Adrenal gland (tissue), 12 donors: ENCODE measurements around the gene IFT27. TPM values are rescaled to one million over a fixed set of nuclear protein-coding genes. Genes with fewer than 3 reads are reported as not detected.

Experiments used
- DNase-seq, 7 donors: peaks; one replicate each; pipeline ENCODE4 v3.0.0-alpha.2; 2019 to 2020
- H3K27ac ChIP-seq, 5 donors: fragments of 200-600 bp; sonication (generic) in 4 of 5; 1 replicate in 3 of 5; 2 replicates in 2 of 5; pipeline versions ENCODE4 v1.5.1 to v1.8.0; 2016 to 2020; ENCODE audit warnings: mild to moderate bottlenecking in 1 of 5
- H3K27me3 ChIP-seq: fragments of 200-600 bp; 2 replicates; pipeline ENCODE4 v1.8.0; 2021
- H3K36me3 ChIP-seq, 2 donors: fragments of 200-600 bp; replicated peaks in 1 of 2; 1 replicate in 1 of 2; 2 replicates in 1 of 2; pipeline versions ENCODE4 v1.5.1 to v1.8.0; 2018 to 2022
- H3K4me1 ChIP-seq, 2 donors: fragments of 200-600 bp; replicated peaks in 1 of 2; 1 replicate in 1 of 2; 2 replicates in 1 of 2; pipeline versions ENCODE4 v1.5.1 to v1.8.0; 2018 to 2021
- H3K4me3 ChIP-seq, 4 donors: fragments of 200-600 bp; sonication (generic) in 3 of 4; one replicate each; pipeline ENCODE4 v1.5.1; 2016 to 2018
- H3K9me3 ChIP-seq, 3 donors: fragments of 200-600 bp; sonication (generic) in 1 of 3; replicated peaks in 1 of 3; 1 replicate in 2 of 3; 2 replicates in 1 of 3; pipeline versions ENCODE4 v1.5.1 to v1.8.0; 2016 to 2021
- CTCF ChIP-seq, 6 experiments: fragments of 450-650 bp in 4 of 6; fragments of 200-600 bp in 2 of 6; sonication (generic) in 1 of 6; IDR thresholded peaks; 1 replicate in 5 of 6; 2 replicates in 1 of 6; pipeline versions ENCODE4 v1.5.1 to v1.8.0; 2016 to 2021; ENCODE audit warnings: antibody characterized with exemption in 6 of 6, mild to moderate bottlenecking in 2 of 6, moderate library complexity in 1 of 6
- POLR2A ChIP-seq, 2 donors: fragments of 450-650 bp; IDR thresholded peaks; one replicate each; pipeline ENCODE4 v1.6.1; 2017; ENCODE audit warnings: antibody characterized with exemption in 2 of 2, mild to moderate bottlenecking in 2 of 2, moderate library complexity in 1 of 2
- WGBS, 4 donors: extraction: QIAGEN DNeasy Blood & Tissue Kit in 2 of 4; methylation state at CpG; one replicate each; pipeline versions ENCODE4 v1.1.5 to v1.1.7; 2013 to 2017; 5-methylcytosine and 5-hydroxymethylcytosine counted together
- intact Hi-C, 2 donors: fragments of 100-400 bp; cut with DNase I; formaldehyde crosslinking; loops; one replicate each; pipeline versions ENCODE4 v1.14.1 to v1.15.0; 2022 to 2023
- polyA plus RNA-seq, 3 donors: library from polyadenylated mRNA; stranded (reverse); fragments of 200-250 nt in 2 of 3; fragments of 350-450 nt in 1 of 3; fragmentation: Illumina TruSeq in 1 of 3; extraction: RNeasy Lipid Tissue Mini Kit (QIAGEN cat#74804) in 1 of 3; gene quantifications; one replicate each; pipeline ENCODE4 v1.2.3, GENCODE V29; 2013 to 2014
- total RNA-seq, 9 donors: library from RNA; depleted of rRNA in 4 of 9; stranded (reverse); fragments of >200 nt in 4 of 9; fragments of 120-200 nt in 1 of 9; fragmentation: NEBNext Ultra II Directional in 1 of 9; extraction: Animal tissue kit (Norgen Biotek cat#: 25700) in 1 of 9; gene quantifications; one replicate each; pipeline versions ENCODE4 v1.1.0 to v1.2.4, GENCODE V29; 2013 to 2023
- donor health status: healthy with polysubstance abuse.
- donor health status: Bipolar disorder and iron deficiency.
- donor health status: DM: yes; HTN: yes; CAD: no.
- donor health status: DM: no; HTN: no; CAD: no.
- donor health status: DM: no; HTN: no; CAD: no.
- donor health status: DM: yes; HTN: yes; CAD: no.

IFT27 gene
- total and polyA plus RNA-seq, 12 donors = 9.4 to 78.4 (median 37.7) TPM

DNA sequence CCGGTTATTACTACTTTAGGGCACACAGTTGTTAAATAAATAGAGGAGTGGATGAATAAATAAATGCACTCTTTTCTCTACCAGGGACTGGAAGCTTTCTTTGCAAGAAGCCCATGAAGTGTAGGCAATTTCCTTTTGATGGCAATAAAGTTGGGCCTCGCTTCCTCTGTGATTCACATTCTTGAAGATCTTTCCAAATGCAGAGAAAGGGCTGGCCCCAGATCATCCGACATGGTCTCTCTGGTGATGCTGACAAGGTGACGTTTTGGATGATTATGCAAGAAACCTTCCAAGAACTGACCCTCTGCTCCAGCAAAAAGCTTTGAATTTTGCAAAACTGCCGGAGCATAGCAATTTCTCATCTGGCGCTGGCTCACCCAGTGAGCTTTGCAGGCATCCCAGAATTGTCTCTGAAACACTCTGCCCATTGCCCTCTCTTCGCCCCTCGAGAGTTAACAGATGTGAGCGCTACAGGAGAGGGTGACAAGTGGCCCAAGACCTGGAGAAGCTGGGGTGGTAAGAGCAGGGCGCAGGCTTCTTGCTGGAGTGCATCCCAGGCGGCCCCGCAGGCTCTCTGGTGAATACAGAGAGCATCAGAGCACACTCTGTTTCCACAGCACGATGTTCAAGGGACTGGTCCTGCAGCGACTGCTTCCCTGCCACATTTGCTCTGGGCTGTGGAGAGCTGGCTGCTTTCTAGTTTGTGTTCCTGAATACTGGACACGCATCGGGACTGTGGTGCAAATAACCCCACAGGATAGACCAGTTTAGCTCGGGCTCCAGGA is 11.5 kb upstream of the IFT27 start:
- Histone ChIP-seq H3K9me3 (no peaks in the 10 kb centered on the region), H3K27ac (no peak overlapping the region), H3K36me3 (no peaks in the 10 kb centered on the region), H3K27me3 (peaks cover 8% of the 10 kb centered on the region), H3K4me1 (no peaks in the 10 kb centered on the region), H3K4me3 (no peak overlapping the region)
- WGBS, 4 donors = 63 to 87% (median 76%) methylated on average over 9 to 17 of the region's 17 CpGs
- DNase-seq = no peak
- intact Hi-C loops = no loop called here
- no peak for TF ChIP-seq CTCF (IDR thresholded peaks at IDR 0.05)
- no peak for TF ChIP-seq POLR2A (IDR thresholded peaks at IDR 0.05)

- H3K4me1 ChIP-seq = peaks cover 0 to 6% of the 10 kb centered on the region in 2 donors
- H3K4me3 ChIP-seq = no peak overlapping the region
- no peaks in the 10 kb centered on the region for H3K9me3 ChIP-seq
- WGBS, 4 donors = 74 to 82% (median 81%) methylated on average over 2 of the region's 2 CpGs
- intact Hi-C loops = loop anchor here (2.0 to 5.0 kb wide), 3 partner anchors 74 to 199 kb away; no protein-coding TSS in a partner anchor
- H3K27me3 ChIP-seq = peaks cover 8% of the 10 kb centered on the region
- no peak for TF ChIP-seq POLR2A (IDR thresholded peaks at IDR 0.05)
- no peak for TF ChIP-seq CTCF (IDR thresholded peaks at IDR 0.05)
- DNase-seq = no peak
- H3K27ac ChIP-seq = no peak overlapping the region
- H3K36me3 ChIP-seq = no peaks in the 10 kb centered on the region
Measured at GRCh38 chr22:36783743-36784142, 7.8 kb upstream of the IFT27 start.

GRCh38 chr22:36781656-36782627 is 6.0 kb upstream of the IFT27 start:
- H3K27ac ChIP-seq = peak overlapping the region in 2 of 5 donors; percentile 58 to 80
- TF ChIP-seq CTCF (IDR thresholded peaks at IDR 0.05) = peak; percentile 88 to 94 (median 92)
- no peak for TF ChIP-seq POLR2A (IDR thresholded peaks at IDR 0.05)
- H3K4me3 ChIP-seq = no peak overlapping the region
- peaks cover 8% of the 10 kb centered on the region for H3K27me3 ChIP-seq
- peak; percentile 86 to 92 (median 89) for DNase-seq
- H3K4me1 ChIP-seq = peaks cover 0 to 6% of the 10 kb centered on the region in 2 donors
- 24 to 29% (median 25%) methylated on average over 22 to 33 of the region's 33 CpGs for WGBS, 4 donors
- H3K9me3 ChIP-seq = no peaks in the 10 kb centered on the region
- no peaks in the 10 kb centered on the region for H3K36me3 ChIP-seq
- intact Hi-C loops = loop anchor here (2.0 to 5.0 kb wide), 3 partner anchors 75 to 200 kb away; no protein-coding TSS in a partner anchor

- Histone ChIP-seq H3K27me3 (no peaks in the 10 kb centered on the region), H3K4me3 (no peak overlapping the region), H3K4me1 (peaks cover 8 to 15% of the 10 kb centered on the region in 2 donors), H3K27ac (no peak overlapping the region), H3K36me3 (no peaks in the 10 kb centered on the region), H3K9me3 (no peaks in the 10 kb centered on the region)
- intact Hi-C loops = loop anchor here in 1 of 2 donors (5.0 kb wide), 1 partner anchor 231 kb away; no protein-coding TSS in a partner anchor
- no peak for TF ChIP-seq POLR2A (IDR thresholded peaks at IDR 0.05)
- TF ChIP-seq CTCF (IDR thresholded peaks at IDR 0.05) = no peak
- DNase-seq = no peak
Measured at GRCh38 chr22:36778020-36778419, 2.1 kb upstream of the IFT27 start.
